GM19467 (cell line): Measurements from ENCODE around the gene GPC6.

Experiments
- ATAC-seq: cut with Tn5 transposase; IDR thresholded peaks from one replicate; pipeline ENCODE4 v1.9.1; 2021; ENCODE audit warnings: mild to moderate bottlenecking, moderate library complexity; ENCODE audit not compliant: unreplicated experiment

The GPC6 gene

DNA sequence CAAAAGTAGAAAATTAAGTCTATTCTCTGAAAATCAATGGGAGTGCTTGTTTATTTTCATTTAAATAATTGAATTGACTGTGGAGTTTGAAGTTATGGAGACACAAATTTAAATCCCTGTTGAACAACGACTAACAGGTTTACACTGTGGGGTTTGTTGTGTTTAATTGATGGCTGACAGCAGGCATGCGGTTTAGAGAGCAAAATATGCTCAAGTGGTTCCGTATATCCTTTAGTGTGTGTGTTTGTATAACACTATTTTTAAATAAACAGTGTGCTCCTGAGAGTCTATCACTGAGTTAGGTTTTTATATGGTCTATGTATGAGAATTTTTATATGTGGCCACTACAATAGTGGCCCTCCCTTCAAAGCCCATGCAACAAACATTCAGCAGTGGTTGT, 332.0 kb downstream of the GPC6 start:
- ATAC-seq: no peak

DNA sequence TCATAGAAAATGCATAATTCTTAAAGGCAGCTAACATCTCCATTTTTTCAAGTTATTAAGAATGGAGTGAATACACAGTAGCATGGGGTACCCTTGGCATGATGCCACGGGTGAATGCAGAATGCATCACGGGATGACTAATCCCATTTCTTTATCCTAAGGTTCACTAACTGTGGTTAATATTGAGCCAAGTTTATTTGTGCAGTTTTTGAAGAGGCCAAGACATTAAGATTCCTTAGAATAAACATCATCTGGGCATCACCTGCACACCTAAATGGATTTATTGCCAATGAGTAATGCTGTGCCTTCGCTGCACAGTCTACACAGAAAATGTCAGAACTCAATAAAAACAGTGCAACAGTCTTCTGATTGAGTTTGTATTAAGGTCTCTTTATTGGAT, 333.1 kb downstream of the GPC6 start:
- ATAC-seq: no peak

DNA sequence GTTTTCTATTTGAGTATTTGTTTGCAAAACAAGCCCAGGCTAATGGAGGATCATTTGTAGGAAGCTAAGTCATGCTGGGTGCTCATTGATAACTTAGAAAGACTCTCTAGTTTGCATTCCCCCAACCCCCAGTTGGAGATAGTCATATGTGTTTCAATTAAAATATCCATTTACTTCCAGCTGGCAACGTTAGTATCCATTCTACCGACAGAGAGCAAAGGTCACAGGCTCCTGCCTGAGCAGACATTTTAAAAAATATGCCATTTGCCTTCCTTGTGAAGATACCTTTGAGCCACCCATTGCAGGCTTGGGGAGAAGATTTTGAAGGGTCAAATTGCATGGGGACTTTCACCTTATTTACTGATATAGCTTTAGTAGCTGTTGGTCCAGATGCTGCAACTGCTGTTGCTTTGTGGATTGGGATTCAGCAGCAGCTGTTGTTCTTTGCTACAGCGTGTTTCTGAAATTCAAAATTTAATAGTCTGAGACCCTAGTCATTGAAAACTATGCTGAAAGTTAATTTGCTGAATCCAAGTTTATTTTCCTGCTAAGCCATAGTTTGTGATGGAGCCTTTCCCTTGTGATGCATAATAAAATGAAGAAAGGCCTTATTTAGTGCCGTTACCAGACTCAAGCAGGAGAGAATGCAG, 335.1 kb downstream of the GPC6 start:
- ATAC-seq: no peak

DNA sequence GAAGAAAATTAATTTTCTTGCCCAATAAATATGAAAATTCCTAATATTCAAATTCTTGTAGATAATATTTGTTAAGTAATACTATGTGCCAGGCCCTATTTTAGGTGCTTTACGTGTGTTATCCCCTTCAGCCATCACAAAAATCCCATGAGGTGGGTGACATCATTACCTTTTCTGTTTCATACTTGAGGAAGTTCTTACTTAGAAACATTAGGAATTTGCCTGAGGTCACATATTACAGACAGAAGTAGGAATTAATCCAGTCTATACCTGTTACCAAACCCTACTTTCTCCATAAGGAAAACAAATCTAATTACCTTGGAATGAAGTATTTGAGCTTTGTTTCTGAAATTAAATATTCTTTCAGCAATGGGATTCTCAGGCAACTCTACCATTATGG, 336.1 kb downstream of the GPC6 start:
- no peak for ATAC-seq

DNA sequence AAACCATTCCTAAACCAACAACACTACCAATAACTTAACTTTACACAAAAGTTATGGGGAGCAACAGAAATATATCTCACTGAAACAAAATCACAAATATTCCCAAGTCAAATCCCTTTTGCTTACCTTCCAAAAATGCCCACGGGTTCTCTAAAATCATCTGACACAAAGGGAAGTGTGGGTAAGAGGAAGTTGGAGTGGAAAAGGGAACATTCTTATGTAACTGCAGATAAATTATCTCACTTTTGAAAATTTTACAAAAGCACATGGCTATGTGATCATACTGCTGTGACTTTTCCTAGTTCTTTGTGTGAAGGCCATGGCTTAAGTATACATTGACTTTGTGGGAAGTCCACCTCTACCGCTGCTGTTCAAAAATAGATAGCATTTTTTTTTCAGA, 350.5 kb downstream of the GPC6 start:
- no peak for ATAC-seq

DNA sequence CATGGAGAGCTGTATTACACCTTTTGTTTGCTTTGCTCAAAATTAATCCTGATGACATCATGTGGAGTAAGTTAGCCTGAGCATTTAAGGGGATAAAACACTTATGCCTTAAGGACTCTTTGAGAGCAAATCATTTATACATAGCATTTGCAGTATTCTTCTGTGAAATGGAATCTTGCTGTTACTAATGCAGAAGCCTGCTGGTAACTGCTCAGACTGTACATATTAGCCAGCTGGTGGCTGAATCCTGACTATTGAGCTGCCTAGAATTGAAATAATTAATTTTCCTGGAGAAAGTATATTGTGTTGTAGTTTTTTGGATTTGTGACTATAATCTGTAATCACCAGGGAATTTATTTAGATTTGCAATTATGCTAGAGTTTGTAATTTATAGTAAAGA, 363.2 kb downstream of the GPC6 start:
- ATAC-seq: no peak

DNA sequence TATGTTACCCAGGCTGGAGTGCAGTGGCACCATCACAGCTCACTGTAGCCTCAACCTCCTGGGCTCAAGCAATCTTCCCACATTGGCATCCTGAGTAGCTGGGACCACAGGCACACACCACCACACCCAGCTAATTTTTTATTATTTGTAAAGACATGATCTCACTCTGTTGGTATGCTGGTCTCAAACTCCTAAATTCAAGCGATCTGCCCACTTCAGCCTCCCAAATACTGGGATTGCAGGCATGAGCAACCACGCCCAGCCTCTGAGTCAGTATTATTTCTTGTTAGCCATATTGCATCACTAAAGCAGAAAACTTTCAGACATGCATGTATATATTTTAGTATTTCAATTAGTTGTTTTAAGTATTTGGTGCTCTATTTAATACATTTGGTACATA, 376.4 kb downstream of the GPC6 start:
- no peak for ATAC-seq

DNA sequence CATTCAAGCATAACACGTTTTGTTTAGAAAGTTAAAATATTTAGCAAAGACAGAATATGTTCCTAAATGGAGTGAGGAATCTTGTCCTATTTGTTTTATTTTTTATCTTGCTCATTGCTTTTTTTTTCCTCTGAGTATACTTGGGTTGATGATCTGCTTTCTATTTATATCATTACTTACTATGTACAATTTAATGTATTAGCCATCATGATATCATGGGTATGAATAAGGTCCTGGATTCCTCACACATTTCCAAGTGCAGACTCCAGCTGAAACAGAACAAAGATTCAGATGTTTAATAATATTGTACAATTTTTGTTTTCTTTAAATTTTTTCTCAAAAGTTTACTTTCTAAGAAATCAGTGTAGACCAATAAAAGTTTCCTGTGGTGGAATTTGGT, 388.2 kb downstream of the GPC6 start:
- ATAC-seq: no peak

DNA sequence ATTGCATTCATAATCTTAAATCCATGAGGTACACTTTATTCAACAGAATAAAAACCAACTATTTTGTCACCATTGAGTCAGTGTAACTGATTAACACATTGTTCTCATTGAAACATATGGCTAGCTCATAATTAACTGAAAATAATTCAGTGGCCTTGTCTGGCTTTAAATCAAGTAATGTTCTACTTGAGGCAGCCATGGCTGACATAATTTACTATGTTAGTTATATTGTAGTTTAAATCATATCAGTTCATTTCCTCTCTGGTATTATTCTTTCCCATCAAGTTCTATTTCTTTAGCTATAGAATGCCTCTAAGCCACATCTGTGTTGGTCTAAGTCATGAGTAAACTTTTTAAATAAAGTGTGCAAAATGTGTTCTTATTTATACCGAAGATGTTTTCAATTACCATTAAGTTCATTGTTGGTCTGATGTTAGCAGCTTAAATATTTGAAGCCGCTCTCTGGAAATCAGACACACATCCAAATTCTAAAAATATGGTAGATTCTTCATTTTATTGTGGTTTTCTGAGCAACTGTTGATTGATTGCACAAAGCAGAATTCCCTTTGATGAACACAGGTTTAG, 393.7 kb downstream of the GPC6 start:
- ATAC-seq: no peak

DNA sequence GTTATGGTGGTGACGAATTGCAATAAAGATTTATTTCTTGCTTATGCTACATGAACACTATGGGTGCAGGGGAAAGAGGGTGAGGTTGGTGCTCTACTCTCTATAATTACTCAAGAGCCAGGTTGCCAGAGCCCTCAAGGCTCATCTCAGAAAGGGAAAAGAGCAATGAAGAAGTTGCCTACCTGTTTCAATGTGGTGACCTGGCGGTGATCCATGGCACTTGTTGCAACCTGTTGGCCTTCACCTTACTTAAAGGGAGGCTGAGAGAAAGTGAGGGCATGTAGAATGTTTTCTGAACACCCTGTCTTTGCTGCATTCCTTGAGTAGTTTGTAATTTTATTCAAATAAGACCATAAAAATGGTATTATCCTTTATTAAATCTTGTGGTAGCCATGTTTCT, 394.4 kb downstream of the GPC6 start:
- no peak for ATAC-seq

DNA sequence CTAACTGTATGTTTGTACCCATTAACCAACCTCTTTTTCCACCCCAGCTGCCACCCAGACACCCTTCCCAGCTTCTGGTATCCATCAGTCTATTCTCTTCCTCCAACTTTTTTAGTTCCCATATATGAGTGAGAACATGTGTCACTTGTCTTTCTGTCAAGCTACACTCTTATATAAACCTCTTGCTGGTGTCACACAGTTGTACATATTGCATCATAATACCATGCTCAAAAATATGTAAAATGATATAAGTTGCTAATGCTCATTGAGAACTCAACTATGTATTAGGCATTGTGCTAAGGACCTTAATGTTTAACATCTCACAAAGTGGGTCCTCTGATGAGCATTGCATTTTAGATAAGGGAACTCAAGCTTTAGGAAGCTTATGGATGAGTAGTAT, 395.4 kb downstream of the GPC6 start:
- no peak for ATAC-seq

DNA sequence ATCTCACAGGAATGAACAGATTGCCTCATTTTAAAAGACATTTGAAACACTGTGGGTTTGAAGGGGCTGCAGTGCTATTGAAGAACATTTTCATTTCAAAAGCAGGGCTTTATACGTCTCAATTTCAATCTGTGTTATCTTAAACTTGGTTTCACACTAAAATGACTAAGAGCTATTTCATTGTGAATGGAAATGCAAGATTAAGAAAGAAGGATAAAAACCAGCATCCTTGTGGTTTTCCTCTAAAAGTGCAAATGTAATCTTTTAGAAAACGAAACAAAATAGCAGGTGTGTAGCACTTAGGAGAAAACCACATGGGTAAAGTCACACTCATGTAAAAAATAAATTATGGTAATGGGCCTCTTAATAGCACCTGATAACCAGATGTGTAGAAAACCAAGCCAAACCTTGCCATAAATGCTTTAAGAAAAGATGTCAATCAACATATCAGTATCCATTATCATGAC, 397.7 kb downstream of the GPC6 start:
- no peak for ATAC-seq

DNA sequence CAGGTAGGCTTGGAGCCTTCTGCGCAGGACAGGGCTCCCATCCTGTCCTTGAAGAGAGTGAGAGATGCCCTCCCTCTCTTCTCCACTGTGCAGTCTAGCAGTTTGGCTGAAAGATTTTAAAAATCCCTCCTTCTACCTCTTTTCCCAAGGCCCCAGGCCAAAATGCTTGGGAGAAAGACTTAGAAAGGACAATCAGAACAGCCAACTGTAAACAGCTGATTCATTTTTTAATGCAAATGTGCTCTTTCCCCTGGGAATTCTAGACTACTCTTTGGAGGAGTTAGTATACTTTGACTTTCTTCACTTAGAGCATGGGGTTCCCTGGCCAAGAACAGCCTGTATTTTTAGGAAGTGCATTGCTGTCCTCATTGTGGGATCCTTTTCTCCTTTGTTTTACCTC, 398.9 kb downstream of the GPC6 start:
- ATAC-seq: no peak

DNA sequence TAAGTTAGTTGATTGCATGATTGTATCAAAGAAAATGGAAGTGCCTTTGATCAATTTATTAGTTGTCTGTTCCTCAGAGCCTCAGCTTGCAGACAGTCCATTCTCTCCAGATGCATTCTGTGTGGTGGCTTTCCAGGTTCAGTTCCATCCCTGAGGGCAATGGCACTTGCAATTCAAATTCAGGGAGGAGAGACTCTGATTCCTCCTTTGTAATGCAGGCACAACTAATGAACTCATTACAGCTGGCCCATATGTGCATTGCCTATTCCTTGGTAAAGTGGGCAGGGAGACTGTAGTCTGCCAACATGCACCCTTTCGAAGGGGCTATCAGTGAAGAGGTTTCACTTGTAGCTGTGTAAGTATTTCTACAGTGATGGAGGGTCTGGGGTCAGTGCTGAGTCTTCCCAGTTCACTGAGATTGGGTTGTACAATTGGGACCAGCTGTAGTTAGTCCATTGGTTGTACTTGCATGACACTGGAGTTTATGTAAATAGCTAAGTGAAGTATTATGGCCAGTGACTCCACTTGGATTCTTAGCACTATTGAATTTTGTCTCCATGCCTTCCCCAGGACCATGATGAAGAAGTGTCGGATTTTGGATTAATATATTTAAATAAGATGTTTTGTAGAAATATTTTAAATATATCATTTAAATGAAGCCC, 401.7 kb downstream of the GPC6 start:
- no peak for ATAC-seq

DNA sequence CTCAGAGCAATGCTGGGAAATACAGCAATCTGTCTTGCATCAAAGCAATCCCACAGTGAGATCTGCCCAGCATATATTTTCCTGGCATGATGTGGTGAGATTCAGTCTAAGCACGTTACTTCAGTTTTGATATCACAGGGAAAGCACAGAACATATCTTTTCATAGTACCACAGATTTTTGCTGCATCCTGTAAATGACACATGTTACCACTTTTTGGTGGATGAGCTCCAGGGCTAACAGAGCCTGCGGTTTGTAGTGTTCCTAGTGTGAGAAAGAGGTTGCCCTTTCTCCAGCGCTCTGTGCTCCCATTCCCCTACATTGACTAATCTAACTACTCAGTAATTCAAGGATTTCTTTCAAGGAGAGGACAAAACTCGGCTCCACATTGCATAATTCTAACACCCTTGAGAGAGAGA, 409.0 kb downstream of the GPC6 start:
- no peak for ATAC-seq

DNA sequence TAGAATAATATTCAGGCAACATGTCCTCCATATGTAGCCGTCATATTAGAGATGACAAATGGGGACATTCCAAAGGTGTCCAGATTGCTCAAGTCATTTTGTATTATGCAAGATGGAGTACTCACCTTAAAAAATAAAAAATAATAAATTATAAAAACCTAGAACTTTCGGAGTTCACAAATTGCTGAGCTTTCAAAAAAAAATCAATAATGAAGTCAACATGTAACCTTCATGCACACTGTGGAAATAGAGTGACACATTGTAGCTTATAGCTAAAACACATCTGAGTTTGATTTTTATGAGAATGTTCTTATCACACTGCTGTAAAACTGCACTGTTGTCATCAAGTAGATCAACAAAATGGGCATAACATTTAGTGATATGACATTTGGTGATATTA, 411.2 kb downstream of the GPC6 start:
- no peak for ATAC-seq

DNA sequence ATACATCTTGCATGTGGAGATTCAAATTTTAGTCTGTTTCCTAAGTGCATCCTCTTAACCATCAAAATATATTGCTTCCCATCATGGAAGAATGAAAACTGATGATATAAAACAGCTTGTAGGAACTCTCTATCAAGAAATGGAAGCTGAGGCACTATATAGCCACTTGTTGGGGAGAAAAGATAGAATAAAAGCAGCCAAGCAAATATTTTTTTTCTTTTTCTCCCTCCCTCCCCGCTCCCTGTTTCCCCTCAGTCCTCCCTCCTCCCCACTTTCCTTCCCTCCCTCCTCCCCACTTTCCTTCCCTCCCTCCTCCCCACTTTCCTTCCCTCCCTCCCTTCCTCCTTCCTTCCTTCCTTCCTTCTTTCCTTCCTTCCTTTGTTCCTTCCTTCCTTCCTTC, 413.8 kb downstream of the GPC6 start:
- no peak for ATAC-seq

DNA sequence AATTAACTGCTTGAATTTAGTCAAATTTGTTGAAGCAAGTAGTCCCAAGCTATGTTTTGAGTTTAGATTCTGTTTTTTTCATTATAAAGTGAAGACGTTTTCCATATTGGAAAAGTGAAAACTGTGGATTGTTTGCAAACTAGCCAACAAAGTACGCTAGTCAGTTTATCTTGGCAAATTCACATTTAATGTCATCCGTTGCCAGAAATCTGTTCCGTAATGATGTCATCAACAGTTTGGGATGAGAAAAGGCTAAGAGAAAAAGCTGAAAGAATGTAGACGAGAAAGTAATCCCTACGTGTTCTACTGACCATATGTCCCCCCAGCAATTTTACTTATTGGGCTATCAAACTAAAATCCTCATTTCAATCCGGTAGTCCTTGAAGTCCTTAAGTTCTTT, 419.6 kb downstream of the GPC6 start:
- no peak for ATAC-seq

DNA sequence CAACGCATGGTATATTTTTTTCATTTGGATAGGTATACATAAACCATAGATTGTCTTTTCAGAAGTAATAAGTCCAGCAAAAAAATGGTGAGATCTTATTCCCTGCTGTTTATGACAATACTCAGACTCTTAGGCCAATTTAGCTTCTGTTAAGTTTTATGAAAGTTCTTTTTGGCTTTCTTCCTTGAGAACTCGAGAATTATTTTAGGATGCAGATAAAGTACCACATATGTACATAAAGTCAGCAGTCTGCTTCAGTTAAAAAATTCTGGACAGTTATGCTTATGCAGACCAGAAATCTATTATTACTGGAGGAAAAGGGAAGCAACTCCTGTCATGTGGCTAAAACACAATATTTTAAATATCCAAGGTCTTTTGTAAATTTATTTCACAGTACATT, 422.9 kb downstream of the GPC6 start:
- ATAC-seq: no peak

DNA sequence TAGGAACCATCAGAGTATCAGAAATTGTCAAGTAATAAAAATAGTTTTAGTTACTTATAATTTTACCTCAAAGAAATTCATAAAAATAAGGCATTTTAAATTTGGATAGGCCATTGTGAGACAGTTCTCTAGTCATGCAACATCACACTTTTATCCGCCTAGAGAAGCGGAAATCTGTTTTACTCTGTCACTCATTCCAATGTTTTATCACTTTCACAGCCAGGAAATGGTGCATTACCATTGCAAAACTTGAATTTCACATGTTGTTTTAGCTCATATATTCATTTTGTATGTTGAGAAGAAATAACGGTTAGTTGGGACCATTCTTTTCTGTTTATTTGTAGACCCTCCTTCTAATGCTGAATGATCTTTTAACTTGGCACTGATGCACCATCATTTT, 427.2 kb downstream of the GPC6 start:
- ATAC-seq: no peak

DNA sequence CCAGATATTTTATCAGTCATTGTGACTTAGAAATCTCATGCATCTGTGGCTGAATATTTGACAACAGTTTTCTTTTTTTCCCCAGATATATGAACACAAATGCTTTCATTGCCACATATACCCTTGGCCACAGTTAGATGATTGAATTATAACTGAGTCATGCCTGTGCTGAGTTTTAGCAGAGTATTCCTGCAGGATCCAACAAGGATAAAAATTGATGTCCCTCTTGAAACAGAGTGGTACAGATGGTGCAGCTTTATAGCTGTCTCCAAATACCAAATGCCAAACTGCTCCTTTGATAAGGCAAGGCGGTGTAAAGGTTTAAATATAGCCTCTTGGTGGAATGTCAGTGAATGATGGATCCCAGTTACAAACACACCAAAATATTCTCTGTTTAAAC, 428.5 kb downstream of the GPC6 start:
- no peak for ATAC-seq

DNA sequence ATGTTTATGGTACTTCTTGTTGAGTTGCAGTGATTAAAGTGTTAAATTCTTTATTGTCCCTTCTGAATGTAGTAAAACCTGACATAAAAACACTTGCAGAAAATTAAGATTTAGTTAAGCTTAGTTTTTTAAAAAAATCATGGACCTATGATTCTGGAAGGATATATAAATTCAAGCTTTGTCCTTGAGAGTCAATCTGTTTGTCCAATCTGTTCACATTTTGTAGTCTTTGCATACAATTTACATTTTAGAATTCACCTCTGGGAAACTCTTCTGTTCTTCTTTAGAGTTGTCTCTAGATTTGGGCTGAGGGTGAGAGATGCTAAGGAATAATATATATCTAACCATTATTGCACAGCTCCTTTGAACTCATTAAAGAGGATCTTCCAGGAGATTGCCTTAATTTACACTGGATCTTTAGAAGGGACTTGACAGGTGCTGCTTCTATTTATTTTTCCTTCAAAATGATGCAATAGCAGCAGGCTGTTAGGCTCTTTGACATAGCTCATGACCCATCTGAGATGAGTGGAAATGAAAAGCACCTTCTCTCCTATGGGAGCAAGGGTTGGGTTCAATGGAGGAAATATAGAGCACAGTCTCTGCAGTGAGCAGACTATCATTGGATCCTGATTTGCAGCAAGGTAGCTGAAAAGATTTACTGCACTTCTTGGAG, 433.9 kb downstream of the GPC6 start:
- ATAC-seq: no peak
